ENCODE results near the gene MYADM.

Gene MYADM

GRCh38 chr19:53871454-53871853, 3.8 kb downstream of the MYADM start:
- H3K4me3 ChIP-seq (replicated peaks; ENCODE audit: low read depth, low read length), result no peak overlapping the region
- H3K36me3 ChIP-seq (ENCODE audit: control insufficient read depth, insufficient read depth, low read length), result no peaks in the 10 kb centered on the region; the same call in none of the 2 replicates
- DNase-seq (ENCODE audit: extremely low read depth, insufficient read length), result no peak
- no peaks in the 10 kb centered on the region for H3K27me3 ChIP-seq (replicated peaks; ENCODE audit: control insufficient read depth, insufficient read depth, low read length)
- no peak for TF ChIP-seq CTCF (IDR thresholded peaks at IDR 0.05; ENCODE audit: insufficient read depth, low read length, poor library complexity, severe bottlenecking)

- no peak for TF ChIP-seq CTCF (IDR thresholded peaks at IDR 0.05; ENCODE audit: insufficient read depth, low read length, poor library complexity, severe bottlenecking)
These were observed 5.1 kb downstream of the MYADM start for GRCh38 chr19:53872762-53873161.

GRCh38 chr19:53873773-53874605, 6.3 kb downstream of the MYADM start:
- Histone ChIP-seq H3K4me3 (replicated peaks; ENCODE audit: low read depth, low read length) (no peak overlapping the region), H3K27me3 (replicated peaks; ENCODE audit: control insufficient read depth, insufficient read depth, low read length) (no peaks in the 10 kb centered on the region), H3K36me3 (ENCODE audit: control insufficient read depth, insufficient read depth, low read length) (no peaks in the 10 kb centered on the region; the same call in none of the 2 replicates)
- no peak for DNase-seq (ENCODE audit: extremely low read depth, insufficient read length)
- no peak for TF ChIP-seq CTCF (IDR thresholded peaks at IDR 0.05; ENCODE audit: insufficient read depth, low read length, poor library complexity, severe bottlenecking)

More at GRCh38 chr19:53872762-53873161, 5.1 kb downstream of the MYADM start:
- no peak for DNase-seq (ENCODE audit: extremely low read depth, insufficient read length)
- H3K27me3 ChIP-seq (replicated peaks; ENCODE audit: control insufficient read depth, insufficient read depth, low read length), result no peaks in the 10 kb centered on the region
- no peaks in the 10 kb centered on the region; the same call in none of the 2 replicates for H3K36me3 ChIP-seq (ENCODE audit: control insufficient read depth, insufficient read depth, low read length)
- H3K4me3 ChIP-seq (replicated peaks; ENCODE audit: low read depth, low read length), result no peak overlapping the region

- H3K4me3 ChIP-seq (replicated peaks; ENCODE audit: low read depth, low read length), result no peak overlapping the region
These were observed 6.9 kb downstream of the MYADM start for GRCh38 chr19:53874606-53874990.

GRCh38 chr19:53875602-53876325, 8.1 kb downstream of the MYADM start:
- no peak for TF ChIP-seq CTCF (IDR thresholded peaks at IDR 0.05; ENCODE audit: insufficient read depth, low read length, poor library complexity, severe bottlenecking)
- no peak for DNase-seq (ENCODE audit: extremely low read depth, insufficient read length)
- no peaks in the 10 kb centered on the region; the same call in none of the 2 replicates for H3K27me3 ChIP-seq (replicated peaks; ENCODE audit: control insufficient read depth, insufficient read depth, low read length)
- no peak overlapping the region for H3K4me3 ChIP-seq (replicated peaks; ENCODE audit: low read depth, low read length)
- H3K36me3 ChIP-seq (ENCODE audit: control insufficient read depth, insufficient read depth, low read length), result no peaks in the 10 kb centered on the region; the same call in none of the 2 replicates

More at GRCh38 chr19:53874606-53874990, 6.9 kb downstream of the MYADM start:
- H3K36me3 ChIP-seq (ENCODE audit: control insufficient read depth, insufficient read depth, low read length), result no peaks in the 10 kb centered on the region; the same call in none of the 2 replicates
- no peaks in the 10 kb centered on the region for H3K27me3 ChIP-seq (replicated peaks; ENCODE audit: control insufficient read depth, insufficient read depth, low read length)
- no peak for DNase-seq (ENCODE audit: extremely low read depth, insufficient read length)
- TF ChIP-seq CTCF (IDR thresholded peaks at IDR 0.05; ENCODE audit: insufficient read depth, low read length, poor library complexity, severe bottlenecking), result no peak

Data from GM06990 (cell line).